ENCODE results near the gene NMNAT2.

GRCh38 chr1:183404476-183404875 lies 13.7 kb downstream of the NMNAT2 start:
- TF ChIP-seq POLR2A (IDR thresholded peaks at IDR 0.05): no peak
- TF ChIP-seq CTCF (IDR thresholded peaks at IDR 0.05 in 4 of 5, conservative IDR thresholded peaks at IDR 0.05 in 1 of 5): no peak
